Erythroblast (primary cell): ENCODE results near the gene NPAS2.

Experiments used
- DNase-seq, 2 experiments: peaks; one replicate each; lab custom pipeline; 2025; lab: John Stamatoyannopoulos, UW
- GATA1 ChIP-seq: IDR thresholded peaks from 2 replicates; pipeline ENCODE4 v1.6.1; 2011; ENCODE audit warnings: low read depth, mild to moderate bottlenecking, control low read depth, low read length, moderate library complexity
- POLR2A ChIP-seq: IDR thresholded peaks from 2 replicates; pipeline ENCODE4 v1.6.1; 2011; ENCODE audit warnings: mild to moderate bottlenecking, low read length

NPAS2 gene, protein sequence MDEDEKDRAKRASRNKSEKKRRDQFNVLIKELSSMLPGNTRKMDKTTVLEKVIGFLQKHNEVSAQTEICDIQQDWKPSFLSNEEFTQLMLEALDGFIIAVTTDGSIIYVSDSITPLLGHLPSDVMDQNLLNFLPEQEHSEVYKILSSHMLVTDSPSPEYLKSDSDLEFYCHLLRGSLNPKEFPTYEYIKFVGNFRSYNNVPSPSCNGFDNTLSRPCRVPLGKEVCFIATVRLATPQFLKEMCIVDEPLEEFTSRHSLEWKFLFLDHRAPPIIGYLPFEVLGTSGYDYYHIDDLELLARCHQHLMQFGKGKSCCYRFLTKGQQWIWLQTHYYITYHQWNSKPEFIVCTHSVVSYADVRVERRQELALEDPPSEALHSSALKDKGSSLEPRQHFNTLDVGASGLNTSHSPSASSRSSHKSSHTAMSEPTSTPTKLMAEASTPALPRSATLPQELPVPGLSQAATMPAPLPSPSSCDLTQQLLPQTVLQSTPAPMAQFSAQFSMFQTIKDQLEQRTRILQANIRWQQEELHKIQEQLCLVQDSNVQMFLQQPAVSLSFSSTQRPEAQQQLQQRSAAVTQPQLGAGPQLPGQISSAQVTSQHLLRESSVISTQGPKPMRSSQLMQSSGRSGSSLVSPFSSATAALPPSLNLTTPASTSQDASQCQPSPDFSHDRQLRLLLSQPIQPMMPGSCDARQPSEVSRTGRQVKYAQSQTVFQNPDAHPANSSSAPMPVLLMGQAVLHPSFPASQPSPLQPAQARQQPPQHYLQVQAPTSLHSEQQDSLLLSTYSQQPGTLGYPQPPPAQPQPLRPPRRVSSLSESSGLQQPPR

DNA sequence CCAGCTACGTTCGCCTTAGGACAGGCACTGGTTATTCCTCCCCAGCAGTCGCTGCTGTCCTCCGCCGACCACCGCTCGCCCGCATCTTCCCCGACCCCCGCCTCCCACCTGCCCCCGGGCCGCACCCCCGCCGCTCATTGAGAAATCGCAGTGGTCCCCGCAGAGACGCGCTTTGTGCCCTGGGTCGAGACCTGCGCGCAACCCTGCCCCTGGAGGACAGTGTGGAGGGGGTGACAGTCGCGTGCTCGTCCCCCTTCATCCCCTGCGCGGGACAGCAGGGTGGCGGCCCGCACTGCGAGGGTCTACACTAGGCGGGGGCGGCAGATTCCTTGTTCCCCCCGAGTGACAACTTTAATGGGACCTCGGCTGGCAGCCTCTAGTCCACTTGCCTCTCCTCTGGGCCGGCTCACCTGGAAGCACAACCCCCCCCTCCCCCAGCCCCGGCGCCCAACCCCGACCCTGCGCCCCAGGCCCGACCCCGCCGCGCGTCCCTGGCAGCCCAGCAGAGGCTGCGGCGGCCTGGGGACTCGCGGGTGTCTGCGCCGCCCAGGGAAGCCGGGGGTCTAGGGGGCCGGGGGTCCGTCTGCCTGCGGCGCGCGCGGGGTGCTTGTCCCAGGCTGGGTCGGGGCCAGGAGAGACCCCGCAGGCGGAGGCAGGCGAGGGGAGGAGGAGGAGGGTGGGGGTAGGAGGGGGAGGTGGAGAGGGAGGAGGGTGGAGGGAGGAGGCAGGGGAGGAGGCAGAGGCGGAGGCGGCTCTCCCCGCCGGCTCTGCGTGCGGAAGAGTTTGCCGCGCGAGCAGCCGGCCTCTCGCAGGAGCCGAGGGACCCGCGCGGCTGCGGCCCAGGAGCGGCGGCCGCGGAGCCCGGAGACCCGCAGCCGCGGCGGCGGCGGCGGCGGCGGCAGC lies at the start of gene NPAS2:
NPAS2 (plus strand) TSS at position 770 of the 903 bp plus-strand sequence. CDS start 84,616 bp downstream, outside the sequence.
- no peak for TF ChIP-seq GATA1
- no peak for TF ChIP-seq POLR2A

DNA sequence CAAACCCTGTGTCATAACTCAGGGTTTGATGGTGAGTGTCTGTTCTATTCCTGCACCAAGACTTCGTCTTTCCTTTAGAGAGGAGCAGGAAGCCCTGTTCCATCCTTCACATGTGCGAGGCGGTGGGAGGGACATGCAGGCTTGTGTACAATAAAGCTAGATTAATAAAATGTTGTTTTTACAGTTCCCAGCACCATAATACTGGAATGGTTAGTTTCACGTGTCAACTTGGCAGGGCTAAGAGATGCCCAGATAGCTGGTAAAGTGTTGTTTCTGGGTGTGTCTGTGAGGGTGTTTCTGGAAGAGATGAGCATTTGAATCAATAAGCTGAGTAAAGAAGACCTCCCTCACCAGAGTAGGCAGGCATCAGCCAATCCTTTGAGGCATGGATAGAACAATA lies 48.8 kb upstream of the NPAS2 start:
- no peak for DNase-seq
- TF ChIP-seq GATA1: no peak
- no peak for TF ChIP-seq POLR2A

More for the DNA sequence above, at the start of gene NPAS2:
- no peak for DNase-seq

DNA sequence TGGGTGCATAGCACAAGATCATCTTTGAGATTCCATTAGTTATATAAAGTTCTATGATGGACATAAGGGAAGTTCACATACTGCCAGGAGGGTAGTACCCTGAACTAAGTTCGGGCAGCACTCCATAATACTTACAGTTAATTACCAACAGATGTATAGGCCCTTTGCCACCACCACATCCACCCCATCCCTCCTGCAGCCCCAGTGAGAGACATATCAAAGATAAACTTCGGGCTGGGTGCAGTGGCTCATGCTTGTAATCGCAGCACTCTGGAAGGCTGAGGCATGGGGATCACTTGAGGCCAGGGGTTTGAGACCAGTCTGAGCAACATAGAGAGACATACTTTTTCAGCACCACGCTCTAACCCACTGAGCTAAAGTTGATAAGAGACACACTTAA lies 46.4 kb upstream of the NPAS2 start:
- no peak for TF ChIP-seq POLR2A
- no peak for TF ChIP-seq GATA1
- DNase-seq: no peak

DNA sequence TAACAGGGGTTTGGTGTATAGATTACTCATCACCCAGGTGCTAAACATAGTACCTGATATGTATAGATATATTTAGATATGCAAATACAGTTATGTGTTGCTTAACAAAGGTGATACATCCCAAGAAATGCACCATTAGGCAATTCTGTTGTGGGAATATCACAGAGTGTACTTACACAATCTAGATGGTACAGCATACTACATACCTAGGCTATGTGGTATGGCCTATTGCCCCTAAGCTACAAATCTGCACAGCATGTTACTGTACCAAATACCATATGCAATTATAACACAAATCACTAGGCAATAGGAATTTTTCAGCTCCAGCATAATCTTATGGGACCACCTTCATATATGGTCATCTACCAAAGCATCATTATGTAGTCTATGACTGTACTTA lies 43.5 kb upstream of the NPAS2 start:
- no peak for DNase-seq
- TF ChIP-seq POLR2A (no peak), GATA1 (no peak)

DNA sequence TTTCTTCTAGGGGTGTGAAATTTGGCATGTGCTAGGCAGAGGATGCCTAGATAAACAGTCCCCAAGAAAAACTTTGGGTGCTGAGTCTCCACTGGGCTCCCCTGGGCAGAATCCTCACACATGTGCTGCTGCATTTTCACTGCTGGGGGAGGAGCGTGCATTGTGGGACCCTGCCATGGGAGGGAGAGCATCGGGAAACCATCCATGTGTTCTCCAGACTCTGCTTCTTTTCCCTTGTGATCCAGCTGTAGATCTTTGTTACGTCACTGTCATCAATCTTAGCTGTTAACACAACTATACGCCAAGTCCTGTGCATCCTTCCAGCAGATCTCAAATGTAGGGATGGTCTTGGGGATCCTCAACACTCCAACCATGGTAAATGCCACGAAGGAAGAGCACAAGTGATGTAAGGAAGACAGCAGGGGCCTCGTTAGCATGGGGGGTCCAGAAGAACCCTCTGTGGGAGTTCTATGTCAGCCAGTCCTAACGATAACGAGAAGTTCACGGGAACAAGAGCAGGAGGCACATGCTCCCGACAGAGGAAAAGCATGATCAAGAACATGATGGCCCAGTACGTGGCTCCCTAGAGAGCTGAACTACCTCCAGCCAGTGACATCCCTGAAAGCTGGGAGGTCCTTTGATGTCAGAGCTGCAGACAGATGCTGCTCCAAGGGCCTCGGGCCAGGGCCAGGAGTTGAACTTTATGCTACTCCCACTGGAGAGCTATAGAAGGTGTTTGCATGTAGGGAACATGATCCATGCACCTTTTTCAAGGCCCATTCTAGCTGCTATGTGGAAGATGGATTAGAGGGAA lies 41.1 kb upstream of the NPAS2 start:
- no peak for DNase-seq
- no peak for TF ChIP-seq POLR2A
- TF ChIP-seq GATA1: no peak

DNA sequence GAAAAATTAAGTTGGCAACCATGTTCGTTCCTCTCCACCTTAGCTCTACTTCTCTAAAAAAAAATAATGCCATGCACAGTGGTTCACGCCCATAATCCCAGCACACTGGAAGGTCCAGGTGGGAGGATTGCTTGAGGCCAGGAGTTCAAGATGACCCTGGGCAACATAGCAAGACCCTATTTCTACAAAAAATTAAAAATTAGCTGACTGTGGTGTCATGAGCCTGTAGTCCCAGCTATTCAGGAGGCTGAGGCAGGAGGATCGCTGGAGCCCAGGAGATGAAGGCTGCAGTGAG lies 40.1 kb upstream of the NPAS2 start:
- no peak for TF ChIP-seq POLR2A
- no peak for DNase-seq

DNA sequence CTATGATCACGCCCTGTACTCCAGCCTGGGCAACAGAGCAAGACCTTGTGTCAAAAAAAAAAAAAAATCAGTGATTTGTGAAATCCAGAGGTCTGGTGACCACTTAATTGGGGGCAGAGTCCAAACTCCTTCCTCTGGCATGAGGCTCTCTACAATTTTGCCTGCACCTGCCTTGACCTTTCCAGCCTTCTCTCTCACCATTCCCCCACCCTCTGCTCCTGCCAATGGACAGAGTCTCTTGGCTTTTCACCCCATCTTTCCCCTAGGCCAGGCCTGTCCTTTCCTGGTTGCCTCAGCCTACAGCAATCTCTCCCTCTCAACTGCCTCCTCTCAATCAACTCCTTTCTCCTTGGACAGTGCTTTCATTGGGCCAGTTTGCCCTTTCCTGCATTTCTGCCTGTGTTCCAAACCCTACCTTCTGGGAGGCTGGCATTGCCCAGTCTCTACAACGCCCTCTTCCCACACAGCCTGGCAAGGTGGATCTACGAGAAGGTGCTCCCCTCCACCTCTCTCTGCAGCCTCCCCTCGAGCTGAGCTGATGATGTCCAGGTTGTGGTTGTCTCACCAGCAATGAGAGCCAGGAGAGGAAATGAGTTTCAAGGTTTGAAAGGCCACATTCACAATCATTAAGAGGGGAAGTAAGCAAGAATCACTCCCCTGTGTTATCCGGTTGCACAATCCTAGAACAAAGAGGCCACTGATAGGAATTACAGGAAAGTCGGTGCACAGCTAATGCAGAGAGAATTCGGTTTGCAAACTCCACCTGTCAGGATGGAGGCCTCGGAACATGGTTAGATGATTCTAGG lies 39.5 kb upstream of the NPAS2 start:
- TF ChIP-seq POLR2A: no peak
- TF ChIP-seq GATA1: no peak
- no peak for DNase-seq

DNA sequence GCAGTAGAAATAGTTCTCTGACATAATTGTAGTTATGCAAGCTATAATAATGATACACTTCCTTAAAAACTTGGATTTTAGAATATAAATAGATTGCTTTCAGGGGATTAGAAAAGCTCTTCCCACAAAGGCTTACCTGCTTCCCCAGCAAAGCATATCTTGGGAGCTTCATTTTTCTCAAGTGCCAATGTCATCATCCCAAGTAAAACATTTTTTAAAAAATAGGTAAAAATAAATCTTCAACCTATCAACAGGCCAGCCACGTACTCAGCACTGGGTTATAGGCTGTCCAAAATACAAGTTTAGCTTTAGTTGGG lies 39.0 kb upstream of the NPAS2 start:
- TF ChIP-seq POLR2A (no peak), GATA1 (no peak)
- DNase-seq: no peak

DNA sequence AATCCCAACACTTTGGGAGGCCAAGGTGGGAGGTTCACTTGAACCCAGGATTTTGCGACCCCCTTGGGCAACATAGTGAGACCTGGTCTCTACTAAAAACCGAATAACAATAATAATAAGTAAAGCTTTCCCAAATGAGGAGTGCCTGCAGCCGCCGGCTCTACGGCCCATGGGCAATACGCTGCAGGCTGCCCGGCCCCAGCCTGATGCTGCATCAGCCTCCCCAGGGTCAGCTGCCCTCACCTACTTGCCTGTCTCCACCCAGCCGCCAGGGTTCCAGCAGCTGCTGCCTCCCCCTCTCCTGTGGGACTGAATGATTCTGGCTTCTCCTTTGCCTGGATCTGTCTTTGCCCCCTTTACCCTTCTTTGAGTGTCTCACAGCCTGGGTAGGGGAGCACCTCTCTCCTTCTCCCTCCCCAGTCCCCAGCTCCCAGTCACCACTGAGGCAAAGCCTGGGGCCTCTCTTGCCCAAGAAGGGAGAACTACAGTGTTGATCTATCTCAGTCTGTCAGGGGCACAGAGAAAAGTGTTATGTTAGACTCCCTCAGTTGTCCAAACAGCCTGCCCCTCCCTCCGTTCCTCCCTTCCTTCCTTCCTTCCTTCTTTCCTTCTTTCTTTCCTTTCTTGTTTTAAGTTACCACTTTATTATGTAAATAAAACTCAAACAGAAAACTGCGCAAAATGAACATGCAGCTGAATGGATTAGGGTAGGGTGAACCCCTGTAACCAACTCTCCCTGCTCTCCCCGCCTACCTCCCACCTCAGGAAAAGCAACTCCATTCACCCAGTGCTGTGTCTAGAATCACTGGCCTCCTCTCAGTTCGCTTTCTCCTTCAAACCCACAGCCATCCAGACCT lies 38.2 kb upstream of the NPAS2 start:
- DNase-seq: no peak
- TF ChIP-seq POLR2A (no peak), GATA1 (no peak)

DNA sequence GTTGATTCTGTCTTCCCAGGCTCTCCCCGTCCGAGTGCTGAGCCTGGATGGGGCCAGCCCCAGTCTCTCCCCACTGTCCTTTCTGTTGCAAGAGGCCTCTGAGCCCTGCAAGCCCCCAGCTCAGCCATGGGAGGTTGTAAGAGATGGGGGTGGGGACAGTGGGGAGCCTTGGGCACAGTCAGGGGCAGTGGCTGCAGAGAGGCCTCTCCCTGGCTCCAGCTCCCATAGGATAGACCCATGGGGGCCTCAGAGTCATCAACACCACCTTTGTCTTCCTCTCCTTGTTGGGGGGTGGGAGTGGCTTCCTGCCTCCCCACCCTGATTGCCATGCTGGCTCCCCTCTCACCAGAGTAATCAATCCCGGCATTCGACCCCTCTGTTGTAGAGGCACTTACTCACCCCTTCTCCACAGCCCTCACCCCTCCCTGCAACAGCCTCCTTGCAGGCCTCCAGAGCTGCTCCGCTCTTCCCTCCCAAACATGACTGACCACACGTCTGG lies 37.5 kb upstream of the NPAS2 start:
- no peak for TF ChIP-seq GATA1
- no peak for TF ChIP-seq POLR2A

DNA sequence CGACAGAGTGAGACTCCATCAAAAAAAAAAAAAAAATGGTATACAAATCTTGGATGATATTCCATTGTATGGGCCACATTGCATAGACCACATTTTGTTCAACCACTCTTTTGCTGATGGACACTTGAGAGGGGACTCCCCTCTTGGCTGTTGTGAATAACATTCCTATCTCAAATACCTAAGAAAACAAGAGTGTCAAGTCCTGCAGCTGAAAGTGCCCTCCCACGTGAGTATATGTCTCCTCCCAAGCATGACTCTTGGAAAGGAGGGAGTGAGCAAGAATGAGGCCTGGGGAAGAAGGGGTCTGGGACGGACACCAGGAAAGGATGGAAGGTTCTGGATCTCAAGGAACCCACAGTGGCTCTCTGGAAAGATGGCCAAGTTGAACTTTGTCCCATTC lies 36.0 kb upstream of the NPAS2 start:
- no peak for DNase-seq

More for the DNA sequence above, 37.5 kb upstream of the NPAS2 start:
- DNase-seq: no peak

More for the DNA sequence above, 36.0 kb upstream of the NPAS2 start:
- TF ChIP-seq GATA1 (no peak), POLR2A (no peak)
